Right atrium auricular region (tissue), 2 donors: ENCODE measurements around the gene NPIPB8. TPM values are rescaled to one million over a fixed set of nuclear protein-coding genes. Genes with fewer than 3 reads are reported as not detected.
"Not testable (repeated sequence)": the region's sequence is repeated elsewhere in the genome, so short reads cannot be mapped to it uniquely, and the experiment has no call there.

Source experiments
- DNase-seq: peaks from one replicate; pipeline ENCODE4 v3.0.0-alpha.2; 2019; ENCODE audit warnings: low spot score
- H3K27ac ChIP-seq, 2 donors: fragments of 200-600 bp; sonication (generic); 1 replicate in 1 of 2; 2 replicates in 1 of 2; pipeline ENCODE4 v1.5.1; 2016 to 2019
- H3K27me3 ChIP-seq, 2 donors: fragments of 200-600 bp; sonication (generic); one replicate each; pipeline versions ENCODE4 v1.5.1 to v1.6.0; 2017 to 2019
- H3K36me3 ChIP-seq: fragments of 200-600 bp; sonication (generic); one replicate; pipeline ENCODE4 v1.5.1; 2016
- H3K4me1 ChIP-seq, 2 donors: fragments of 200-600 bp; sonication (generic); one replicate each; pipeline versions ENCODE4 v1.5.1 to v1.6.0; 2017 to 2019
- H3K4me3 ChIP-seq, 2 donors: fragments of 200-600 bp; sonication (generic); 1 replicate in 1 of 2; 2 replicates in 1 of 2; pipeline ENCODE4 v1.5.1; 2017 to 2019; ENCODE audit warnings: mild to moderate bottlenecking in 1 of 2, moderate library complexity in 1 of 2
- H3K9me3 ChIP-seq, 2 donors: fragments of 200-600 bp; sonication (generic); one replicate each; pipeline ENCODE4 v1.5.1; 2019
- total RNA-seq, 2 donors: library from RNA; depleted of rRNA; stranded (reverse); fragments of >200 nt; gene quantifications; one replicate each; pipeline ENCODE4 v1.1.0, GENCODE V29; 2016
- TF ChIP-seq, protein P1 (sequence below), 2 donors: fragments of 200-600 bp; sonication (generic); IDR thresholded peaks; one replicate each; pipeline ENCODE4 v1.5.1; 2019; ENCODE audit warnings: antibody characterized with exemption in 2 of 2

Gene NPIPB8
- not detected for total RNA-seq

DNA sequence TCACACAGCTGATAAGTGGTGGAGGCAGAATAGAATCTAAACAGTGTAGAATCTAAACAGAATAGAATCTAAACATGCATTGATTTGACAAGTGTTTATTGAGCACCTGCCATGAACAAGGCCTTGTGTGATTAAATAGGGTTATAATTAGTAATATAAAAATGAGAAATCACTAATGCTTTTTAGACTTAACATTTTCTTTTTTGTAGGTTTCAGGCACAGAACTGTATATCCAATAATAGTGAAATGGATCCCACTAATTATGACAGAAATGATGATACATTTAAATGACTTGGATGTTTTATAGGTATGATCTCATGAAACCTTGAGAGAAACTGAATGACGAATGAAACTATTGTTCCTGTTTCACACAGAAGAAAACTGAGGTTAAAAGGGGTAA is at the start of gene NPIPB8:
Gene NPIPB8 (plus strand): TSS at position 301 of the 400 bp plus-strand sequence. CDS start 296 bp downstream, outside the sequence.
- H3K27ac ChIP-seq, H3K4me3 ChIP-seq, H3K36me3 ChIP-seq, H3K27me3 ChIP-seq, H3K9me3 ChIP-seq, H3K4me1 ChIP-seq, DNase-seq: not testable (repeated sequence)

- H3K27ac ChIP-seq = no peak overlapping the region
- H3K27me3 ChIP-seq = no peaks in the 10 kb centered on the region
- no peak for DNase-seq
- H3K9me3 ChIP-seq = no peaks in the 10 kb centered on the region
- peaks cover 53% of the 10 kb centered on the region for H3K36me3 ChIP-seq
- H3K4me3 ChIP-seq = no peak overlapping the region
- TF ChIP-seq, protein P1, sequence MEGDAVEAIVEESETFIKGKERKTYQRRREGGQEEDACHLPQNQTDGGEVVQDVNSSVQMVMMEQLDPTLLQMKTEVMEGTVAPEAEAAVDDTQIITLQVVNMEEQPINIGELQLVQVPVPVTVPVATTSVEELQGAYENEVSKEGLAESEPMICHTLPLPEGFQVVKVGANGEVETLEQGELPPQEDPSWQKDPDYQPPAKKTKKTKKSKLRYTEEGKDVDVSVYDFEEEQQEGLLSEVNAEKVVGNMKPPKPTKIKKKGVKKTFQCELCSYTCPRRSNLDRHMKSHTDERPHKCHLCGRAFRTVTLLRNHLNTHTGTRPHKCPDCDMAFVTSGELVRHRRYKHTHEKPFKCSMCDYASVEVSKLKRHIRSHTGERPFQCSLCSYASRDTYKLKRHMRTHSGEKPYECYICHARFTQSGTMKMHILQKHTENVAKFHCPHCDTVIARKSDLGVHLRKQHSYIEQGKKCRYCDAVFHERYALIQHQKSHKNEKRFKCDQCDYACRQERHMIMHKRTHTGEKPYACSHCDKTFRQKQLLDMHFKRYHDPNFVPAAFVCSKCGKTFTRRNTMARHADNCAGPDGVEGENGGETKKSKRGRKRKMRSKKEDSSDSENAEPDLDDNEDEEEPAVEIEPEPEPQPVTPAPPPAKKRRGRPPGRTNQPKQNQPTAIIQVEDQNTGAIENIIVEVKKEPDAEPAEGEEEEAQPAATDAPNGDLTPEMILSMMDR (IDR thresholded peaks at IDR 0.05) = no peak
- no peaks in the 10 kb centered on the region for H3K4me1 ChIP-seq
These were observed 48.8 kb upstream of the NPIPB8 start for GRCh38 chr16:28589069-28589468.

DNA sequence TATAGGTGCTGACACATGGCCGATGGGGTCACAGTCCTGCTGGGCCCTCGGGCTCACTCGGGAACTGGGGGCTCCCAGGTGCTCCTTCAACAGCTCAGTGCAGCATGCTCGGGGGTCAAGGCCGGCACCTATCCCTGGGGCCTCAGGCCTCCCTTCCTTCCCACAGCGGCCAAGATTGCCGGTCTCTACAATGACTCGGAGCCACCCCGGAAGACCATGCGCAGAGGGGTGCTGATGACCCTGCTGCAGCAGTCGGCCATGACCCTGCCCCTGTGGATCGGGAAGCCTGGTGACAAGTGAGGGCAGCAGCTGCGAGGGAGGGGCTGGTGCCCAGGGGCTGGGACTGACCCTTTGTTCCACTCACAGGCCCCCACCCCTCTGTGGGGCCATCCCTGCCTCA is 47.9 kb upstream of the NPIPB8 start:
- Histone ChIP-seq H3K27ac (no peak overlapping the region), H3K27me3 (no peaks in the 10 kb centered on the region), H3K4me1 (no peaks in the 10 kb centered on the region), H3K4me3 (no peak overlapping the region), H3K36me3 (peaks cover 50% of the 10 kb centered on the region), H3K9me3 (no peaks in the 10 kb centered on the region)
- TF ChIP-seq, protein P1 (IDR thresholded peaks at IDR 0.05) = no peak
- no peak for DNase-seq

- no peaks in the 10 kb centered on the region for H3K9me3 ChIP-seq
- DNase-seq = no peak
- no peaks in the 10 kb centered on the region for H3K27me3 ChIP-seq
- H3K4me1 ChIP-seq = no peaks in the 10 kb centered on the region
- H3K4me3 ChIP-seq = no peak overlapping the region
- no peak overlapping the region for H3K27ac ChIP-seq
- peaks cover 42% of the 10 kb centered on the region for H3K36me3 ChIP-seq
- TF ChIP-seq, protein P1 (IDR thresholded peaks at IDR 0.05) = no peak
These were observed 47.2 kb upstream of the NPIPB8 start for GRCh38 chr16:28590384-28591340.

DNA sequence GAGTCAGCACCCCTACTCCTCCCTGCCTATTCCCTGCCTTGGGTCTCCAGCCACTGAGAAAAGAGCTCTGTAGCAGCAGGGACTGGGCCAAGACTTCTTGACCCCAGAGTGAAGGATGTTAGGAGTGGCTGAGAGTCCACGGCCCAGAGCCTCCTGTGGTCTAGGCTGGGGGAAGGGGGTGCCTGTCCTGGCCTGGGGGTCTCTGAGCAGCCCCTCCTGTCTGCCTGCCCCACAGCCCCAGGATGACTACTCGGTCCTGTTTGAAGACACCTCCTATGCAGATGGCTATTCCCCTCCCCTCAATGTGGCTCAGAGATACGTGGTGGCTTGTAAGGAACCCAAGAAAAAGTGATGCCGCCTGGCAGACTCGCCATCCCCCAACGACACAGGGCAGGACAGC is 46.5 kb upstream of the NPIPB8 start:
- H3K36me3 ChIP-seq = peaks cover 41% of the 10 kb centered on the region
- no peak overlapping the region for H3K4me3 ChIP-seq
- TF ChIP-seq, protein P1 (IDR thresholded peaks at IDR 0.05) = no peak
- no peaks in the 10 kb centered on the region for H3K9me3 ChIP-seq
- H3K4me1 ChIP-seq = peaks cover 0 to 5% of the 10 kb centered on the region in 2 donors
- no peak for DNase-seq
- no peaks in the 10 kb centered on the region for H3K27me3 ChIP-seq
- no peak overlapping the region for H3K27ac ChIP-seq

DNA sequence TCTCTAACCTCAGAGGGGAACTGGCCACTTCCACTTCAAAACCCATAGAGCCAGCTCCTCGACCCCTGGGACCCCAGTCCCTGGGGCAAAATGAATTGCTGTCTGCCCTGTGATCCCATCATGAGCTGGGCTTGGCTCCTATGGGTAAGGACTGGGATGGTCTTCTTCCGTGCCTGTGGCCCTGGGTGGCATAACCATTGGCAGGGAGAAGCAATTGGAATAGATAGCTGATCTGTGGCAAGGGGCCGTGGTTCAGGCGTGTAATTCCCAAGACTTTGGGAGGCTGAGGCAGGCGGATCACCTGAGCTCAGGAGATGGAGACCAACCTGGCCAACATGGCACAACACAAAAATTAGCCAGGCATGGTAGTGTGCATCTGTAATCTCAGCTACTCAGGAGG is 45.4 kb upstream of the NPIPB8 start:
- TF ChIP-seq, protein P1 (IDR thresholded peaks at IDR 0.05) = no peak

More for the DNA sequence above, 45.4 kb upstream of the NPIPB8 start:
- Histone ChIP-seq H3K27ac (no peak overlapping the region), H3K4me3 (no peak overlapping the region), H3K9me3 (no peaks in the 10 kb centered on the region), H3K36me3 (peaks cover 30% of the 10 kb centered on the region), H3K4me1 (peaks cover 0 to 16% of the 10 kb centered on the region in 2 donors), H3K27me3 (no peaks in the 10 kb centered on the region)
- no peak for DNase-seq
